Left lobe of liver (tissue), 2 donors: ENCODE results near the gene GATB. TPM values are rescaled to one million over a fixed set of nuclear protein-coding genes. Genes with fewer than 3 reads are reported as not detected.
"Not testable (repeated sequence)": the region's sequence is repeated elsewhere in the genome, so short reads cannot be mapped to it uniquely, and the experiment has no call there.

ENCODE experiments used
- ATAC-seq: fragments of 200-7000 bp; cut with Tn5 transposase; one replicate; pipeline ENCODE4 v1.9.1; 2020; ENCODE audit warnings: mild to moderate bottlenecking, moderate library complexity
- DNase-seq: peaks from one replicate; pipeline ENCODE4 v3.0.0-alpha.2; 2020; ENCODE audit warnings: low spot score
- total RNA-seq: library from RNA; stranded (reverse); gene quantifications from one replicate; pipeline ENCODE4 v1.2.1, GENCODE V29; 2021
- donor health status: DM: no; HTN: no; CAD: no; lungs with moderate emphysema.
- donor health status: DM: no; HTN: yes; CAD: no.

The GATB gene
- total RNA-seq, 1 donor from 2014 or later, result 17.2 TPM

- no peak for ATAC-seq
- no peak for DNase-seq
Observed at GRCh38 chr4:151785484-151786157, 24.8 kb upstream of the GATB start.

GRCh38 chr4:151784706-151785105 lies 23.9 kb upstream of the GATB start:
- ATAC-seq (no peak), DNase-seq (no peak)

- no peak for DNase-seq
- ATAC-seq, result no peak
Observed at GRCh38 chr4:151783867-151784266, 23.1 kb upstream of the GATB start.

- ATAC-seq (no peak), DNase-seq (no peak)
Observed at GRCh38 chr4:151782296-151782695, 21.5 kb upstream of the GATB start.

GRCh38 chr4:151781026-151781425 lies 20.2 kb upstream of the GATB start:
- no peak for DNase-seq
- no peak for ATAC-seq

- DNase-seq, result no peak
Observed at GRCh38 chr4:151777471-151777870, 16.7 kb upstream of the GATB start.

GRCh38 chr4:151774324-151774723 lies 13.5 kb upstream of the GATB start:
- DNase-seq (no peak), ATAC-seq (no peak)

More at GRCh38 chr4:151777471-151777870, 16.7 kb upstream of the GATB start:
- ATAC-seq, result no peak

- ATAC-seq (no peak), DNase-seq (no peak)
Observed at GRCh38 chr4:151772274-151772673, 11.5 kb upstream of the GATB start.

- ATAC-seq, result no peak
- no peak for DNase-seq
Observed at GRCh38 chr4:151771664-151772063, 10.9 kb upstream of the GATB start.

- ATAC-seq (no peak), DNase-seq (no peak)
Observed at GRCh38 chr4:151770154-151770553, 9.3 kb upstream of the GATB start.

GRCh38 chr4:151768835-151769234 lies 8.0 kb upstream of the GATB start:
- ATAC-seq (no peak), DNase-seq (no peak)

- no peak for DNase-seq
- ATAC-seq, result no peak
Observed at GRCh38 chr4:151766691-151767090, 5.9 kb upstream of the GATB start.

- no peak for ATAC-seq
Observed at GRCh38 chr4:151760002-151760401, 805 bp downstream of the GATB start.

GRCh38 chr4:151753056-151753455 lies 7.8 kb downstream of the GATB start:
- no peak for DNase-seq
- no peak for ATAC-seq

More at GRCh38 chr4:151760002-151760401, 805 bp downstream of the GATB start:
- DNase-seq, result no peak

GRCh38 chr4:151750156-151750555 lies 10.7 kb downstream of the GATB start:
- ATAC-seq (peak; percentile 97), DNase-seq (peak; percentile 65)

- ATAC-seq (no peak), DNase-seq (no peak)
Observed at GRCh38 chr4:151745481-151746231, 15.2 kb downstream of the GATB start.

GRCh38 chr4:151744614-151745013 lies 16.2 kb downstream of the GATB start:
- ATAC-seq (no peak), DNase-seq (no peak)

- ATAC-seq, result no peak
- no peak for DNase-seq
Observed at GRCh38 chr4:151743894-151744293, 16.9 kb downstream of the GATB start.

- no peak for ATAC-seq
Observed at GRCh38 chr4:151743128-151743854, 17.5 kb downstream of the GATB start.

GRCh38 chr4:151738720-151739517 lies 21.9 kb downstream of the GATB start:
- DNase-seq (no peak), ATAC-seq (no peak)

More at GRCh38 chr4:151743128-151743854, 17.5 kb downstream of the GATB start:
- DNase-seq, result no peak

GRCh38 chr4:151736852-151737251 lies 24.0 kb downstream of the GATB start:
- ATAC-seq, DNase-seq: not testable (repeated sequence)
